PC-3 (cell line): ENCODE results near the gene DOCK1.

Experiments used
- EZH2 ChIP-seq: fragments of 300-600 bp; sonication (generic); IDR thresholded peaks from one replicate; pipeline ENCODE4 v1.6.1; 2017; ENCODE audit warnings: antibody characterized with exemption, mild to moderate bottlenecking, low read length; ENCODE audit not compliant: unreplicated experiment
- EZH2phosphoT487 ChIP-seq: fragments of 300-600 bp; sonication (generic); IDR thresholded peaks from 2 replicates; pipeline ENCODE4 v1.6.1; 2018; ENCODE audit warnings: mild to moderate bottlenecking, antibody characterized with exemption, low read length, borderline replicate concordance
- TF ChIP-seq, protein P1 (sequence below): fragments of 300-600 bp; sonication (generic); conservative IDR thresholded peaks from 2 replicates; pipeline ENCODE4 v1.5.1; 2017; ENCODE audit warnings: antibody characterized with exemption, low read depth, mild to moderate bottlenecking, low read length

DNA sequence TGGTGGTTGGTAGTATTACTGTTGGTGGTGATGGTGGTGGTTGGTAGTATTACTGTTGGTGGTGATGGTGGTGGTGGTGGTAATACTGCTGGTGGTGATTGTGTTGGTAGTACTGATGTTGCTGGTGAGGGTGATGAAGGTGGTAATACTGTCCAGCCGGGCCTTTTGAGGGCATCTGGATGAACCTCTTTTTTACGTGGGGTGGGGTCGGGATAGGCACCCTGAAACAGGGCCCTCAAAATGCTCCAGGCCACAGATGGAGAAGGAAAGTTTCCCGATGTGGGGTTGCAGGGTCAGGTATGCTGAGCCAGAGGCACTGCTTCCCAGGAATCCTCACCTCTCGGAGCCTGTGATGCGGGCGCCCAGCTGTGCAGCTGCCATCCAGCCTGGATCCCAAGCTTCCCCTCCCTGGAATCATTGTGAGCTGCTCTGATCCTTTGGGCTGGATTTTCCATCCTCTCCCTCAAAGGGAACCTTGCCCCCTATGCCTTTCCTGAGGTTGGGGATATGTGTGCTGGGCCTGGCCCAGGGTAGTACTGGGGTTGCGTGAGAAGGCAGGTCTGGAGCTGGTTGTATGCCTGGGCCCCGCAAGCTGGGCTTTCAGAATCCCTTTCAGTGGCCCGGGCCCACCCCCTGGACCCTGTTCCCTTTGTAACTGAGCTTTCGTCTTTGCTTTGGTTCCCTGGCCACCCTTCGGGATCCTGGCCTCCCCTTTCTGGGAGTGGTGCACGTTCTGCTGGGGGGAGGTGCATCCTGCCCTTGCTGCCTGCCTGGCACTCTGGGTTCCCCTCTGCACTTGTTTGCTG lies 43.3 kb downstream of the DOCK1 start:
- TF ChIP-seq, protein P1, sequence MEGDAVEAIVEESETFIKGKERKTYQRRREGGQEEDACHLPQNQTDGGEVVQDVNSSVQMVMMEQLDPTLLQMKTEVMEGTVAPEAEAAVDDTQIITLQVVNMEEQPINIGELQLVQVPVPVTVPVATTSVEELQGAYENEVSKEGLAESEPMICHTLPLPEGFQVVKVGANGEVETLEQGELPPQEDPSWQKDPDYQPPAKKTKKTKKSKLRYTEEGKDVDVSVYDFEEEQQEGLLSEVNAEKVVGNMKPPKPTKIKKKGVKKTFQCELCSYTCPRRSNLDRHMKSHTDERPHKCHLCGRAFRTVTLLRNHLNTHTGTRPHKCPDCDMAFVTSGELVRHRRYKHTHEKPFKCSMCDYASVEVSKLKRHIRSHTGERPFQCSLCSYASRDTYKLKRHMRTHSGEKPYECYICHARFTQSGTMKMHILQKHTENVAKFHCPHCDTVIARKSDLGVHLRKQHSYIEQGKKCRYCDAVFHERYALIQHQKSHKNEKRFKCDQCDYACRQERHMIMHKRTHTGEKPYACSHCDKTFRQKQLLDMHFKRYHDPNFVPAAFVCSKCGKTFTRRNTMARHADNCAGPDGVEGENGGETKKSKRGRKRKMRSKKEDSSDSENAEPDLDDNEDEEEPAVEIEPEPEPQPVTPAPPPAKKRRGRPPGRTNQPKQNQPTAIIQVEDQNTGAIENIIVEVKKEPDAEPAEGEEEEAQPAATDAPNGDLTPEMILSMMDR: no peak
- TF ChIP-seq EZH2phosphoT487: no peak
- no peak for TF ChIP-seq EZH2
